IMR-90 (cell line): Measurements from ENCODE around the gene QSOX2. TPM values are rescaled to one million over a fixed set of nuclear protein-coding genes. Genes with fewer than 3 reads are reported as not detected.

Source experiments
- ATAC-seq: fragments of 200-7000 bp; cut with Tn5 transposase; 2 replicates; pipeline ENCODE4 v1.9.1; 2020; ENCODE audit warnings: low read depth, mild to moderate bottlenecking, moderate library complexity
- BruUV-seq: library from RNA; stranded (reverse); fragments of 400-500 nt; replicated peaks from 2 replicates; lab custom pipeline; 2021; lab: Mats Ljungman, UMichigan
- CTCF ChIA-PET: fragments of 300-600 bp; formaldehyde crosslinking; extraction: SDS; loops from one replicate; lab custom pipeline; 2021; ENCODE audit warnings: antibody characterized with exemption; lab: Yijun Ruan, JAX
- POLR2A ChIA-PET: fragments of 300-600 bp; sonication (Branson Sonifier 250); formaldehyde crosslinking; loops from one replicate; lab custom pipeline; 2022; ENCODE audit warnings: antibody characterized with exemption; ENCODE audit not compliant: unreplicated experiment; lab: Charles Lee
- DNase-seq: peaks from one replicate; pipeline ENCODE4 v3.0.0; 2013
- H2AFZ ChIP-seq: replicated peaks from 2 replicates; pipeline ENCODE3; 2013; ENCODE audit warnings: low read length, mild to moderate bottlenecking; ENCODE audit not compliant: poor library complexity
- H2AK5ac ChIP-seq: 2 replicates; pipeline ENCODE4 v1.6.1; 2013; ENCODE audit warnings: low read depth, low read length, inconsistent platforms
- H2AK9ac ChIP-seq: replicated peaks from 2 replicates; pipeline ENCODE3; 2013; ENCODE audit warnings: mild to moderate bottlenecking, low read depth, low read length, moderate library complexity; ENCODE audit not compliant: poor library complexity
- H2BK120ac ChIP-seq: 2 replicates; pipeline ENCODE4 v1.6.1; 2013; ENCODE audit warnings: low read depth, low read length, inconsistent platforms
- H2BK15ac ChIP-seq: 3 replicates; pipeline ENCODE4 v1.6.1; 2013; ENCODE audit warnings: low read depth, low read length, inconsistent platforms
- H2BK20ac ChIP-seq: 2 replicates; pipeline ENCODE4 v1.6.1; 2013; ENCODE audit warnings: low read depth, mild to moderate bottlenecking, inconsistent platforms, low read length, moderate library complexity
- H2BK5ac ChIP-seq: 2 replicates; pipeline ENCODE4 v1.6.1; 2013; ENCODE audit warnings: mild to moderate bottlenecking, low read depth, low read length, inconsistent platforms; ENCODE audit not compliant: poor library complexity, severe bottlenecking
- H3K14ac ChIP-seq: replicated peaks from 2 replicates; pipeline ENCODE4 v1.6.1; 2013; ENCODE audit warnings: low read depth, low read length, inconsistent platforms
- H3K18ac ChIP-seq: 2 replicates; pipeline ENCODE4 v1.6.1; 2013; ENCODE audit warnings: low read depth, low read length, control low read depth
- H3K23ac ChIP-seq: 2 replicates; pipeline ENCODE4 v1.6.1; 2013; ENCODE audit warnings: low read depth, low read length, inconsistent platforms
- H3K27ac ChIP-seq: 2 replicates; pipeline ENCODE4 v1.5.1; 2013; ENCODE audit warnings: mild to moderate bottlenecking, control low read depth, low read length; ENCODE audit not compliant: insufficient read depth
- H3K27me3 ChIP-seq: 2 replicates; pipeline ENCODE4 v1.6.1; 2013; ENCODE audit warnings: low read length; ENCODE audit not compliant: control insufficient read depth, insufficient read depth
- H3K36me3 ChIP-seq: 2 replicates; pipeline ENCODE4 v1.6.1; 2013; ENCODE audit warnings: low read length, mixed read lengths; ENCODE audit not compliant: control insufficient read depth, insufficient read depth
- H3K4ac ChIP-seq: 2 replicates; pipeline ENCODE4 v1.6.1; 2013; ENCODE audit warnings: low read depth, low read length, inconsistent platforms
- H3K4me1 ChIP-seq: 2 replicates; pipeline ENCODE4 v1.6.1; 2013; ENCODE audit warnings: low read length, mixed read lengths; ENCODE audit not compliant: control insufficient read depth, insufficient read depth
- H3K4me2 ChIP-seq: 2 replicates; pipeline ENCODE4 v1.6.1; 2013; ENCODE audit warnings: low read depth, mild to moderate bottlenecking, control low read depth, low read length, moderate library complexity
- H3K4me3 ChIP-seq: 2 replicates; pipeline ENCODE4 v1.5.1; 2013; ENCODE audit warnings: low read depth, mild to moderate bottlenecking, control low read depth, low read length, moderate library complexity; ENCODE audit not compliant: insufficient read depth
- H3K56ac ChIP-seq: 2 replicates; pipeline ENCODE4 v1.6.1; 2013; ENCODE audit warnings: low read length, inconsistent platforms; ENCODE audit not compliant: insufficient read depth; ENCODE audit errors: extremely low read depth
- H3K79me1 ChIP-seq, 2 experiments: 2 replicates each; pipeline ENCODE4 v1.6.1; 2013; ENCODE audit warnings: low read length in 2 of 2, inconsistent platforms in 1 of 2, low read depth in 1 of 2
- H3K9ac ChIP-seq: 2 replicates; pipeline ENCODE4 v1.6.1; 2013; ENCODE audit warnings: low read depth, low read length, control low read depth
- H3K9me1 ChIP-seq: 2 replicates; pipeline ENCODE4 v1.6.1; 2013; ENCODE audit warnings: low read length, inconsistent platforms; ENCODE audit not compliant: insufficient read depth
- H3K9me3 ChIP-seq: 2 replicates; pipeline ENCODE4 v1.6.1; 2013; ENCODE audit warnings: low read length; ENCODE audit not compliant: control insufficient read depth, insufficient read depth
- H4K20me1 ChIP-seq: 2 replicates; pipeline ENCODE4 v1.6.1; 2013; ENCODE audit warnings: low read length, inconsistent platforms; ENCODE audit not compliant: insufficient read depth
- H4K5ac ChIP-seq: 2 replicates; pipeline ENCODE4 v1.6.1; 2013; ENCODE audit warnings: mild to moderate bottlenecking, low read depth, low read length, control low read depth
- H4K8ac ChIP-seq, 2 experiments: 2 replicates each; pipeline ENCODE4 v1.6.1; 2013; ENCODE audit warnings: low read depth in 2 of 2, low read length in 2 of 2, control low read depth in 1 of 2, inconsistent platforms in 1 of 2
- H4K91ac ChIP-seq: 2 replicates; pipeline ENCODE4 v1.6.1; 2013; ENCODE audit warnings: low read depth, low read length, inconsistent platforms; ENCODE audit not compliant: insufficient read depth
- BHLHE40 ChIP-seq: fragments of 150-350 bp; IDR thresholded peaks from 2 replicates; pipeline ENCODE4 v1.6.1; 2016; ENCODE audit warnings: mild to moderate bottlenecking, low read depth, low read length
- CHD1 ChIP-seq: IDR thresholded peaks from 2 replicates; pipeline ENCODE4 v1.6.1; 2012; ENCODE audit warnings: low read depth, low read length, improper control_type of control experiment
- CTCF ChIP-seq: conservative IDR thresholded peaks from 2 replicates; pipeline ENCODE4 v1.5.1; 2012; ENCODE audit warnings: mild to moderate bottlenecking, low read depth, low read length, improper control_type of control experiment
- FOS ChIP-seq: fragments of 150-350 bp; IDR thresholded peaks from 2 replicates; pipeline ENCODE4 v1.6.1; 2016; ENCODE audit warnings: low read depth, low read length
- MAFK ChIP-seq: IDR thresholded peaks from 2 replicates; pipeline ENCODE4 v1.6.1; 2012; ENCODE audit warnings: low read depth, low read length, improper control_type of control experiment
- MAZ ChIP-seq: IDR thresholded peaks from 2 replicates; pipeline ENCODE4 v1.6.1; 2012; ENCODE audit warnings: low read depth, mild to moderate bottlenecking, low read length, improper control_type of control experiment, moderate library complexity, borderline replicate concordance
- MXI1 ChIP-seq: IDR thresholded peaks from 2 replicates; pipeline ENCODE4 v1.6.1; 2012; ENCODE audit warnings: low read depth, mild to moderate bottlenecking, low read length, moderate library complexity, borderline replicate concordance
- NFE2L2 ChIP-seq: fragments of 150-350 bp; IDR thresholded peaks from 2 replicates; pipeline ENCODE4 v1.6.1; 2016; ENCODE audit warnings: low read depth, mild to moderate bottlenecking, low read length
- POLR2A ChIP-seq: IDR thresholded peaks from 2 replicates; pipeline ENCODE4 v1.6.1; 2012; ENCODE audit warnings: mild to moderate bottlenecking, low read depth, low read length
- RAD21 ChIP-seq: IDR thresholded peaks from 2 replicates; pipeline ENCODE4 v1.6.1; 2012; ENCODE audit warnings: low read length, improper control_type of control experiment
- RCOR1 ChIP-seq: IDR thresholded peaks from 2 replicates; pipeline ENCODE4 v1.6.1; 2012; ENCODE audit warnings: mild to moderate bottlenecking, low read length, improper control_type of control experiment; ENCODE audit not compliant: insufficient replicate concordance
- RFX5 ChIP-seq: IDR thresholded peaks from 2 replicates; pipeline ENCODE4 v1.8.0; 2012; ENCODE audit warnings: low read depth, mild to moderate bottlenecking, low read length, moderate library complexity
- SMC3 ChIP-seq: fragments of 150-350 bp; IDR thresholded peaks from 2 replicates; pipeline ENCODE4 v1.6.1; 2016; ENCODE audit warnings: low read depth, mild to moderate bottlenecking, antibody characterized with exemption, low read length, moderate library complexity
- USF2 ChIP-seq: fragments of 150-350 bp; IDR thresholded peaks from 2 replicates; pipeline ENCODE4 v1.6.1; 2017; ENCODE audit warnings: mild to moderate bottlenecking, antibody characterized with exemption, low read length, low read depth
- WGBS, 2 experiments: methylation state at CpG; one replicate each; pipeline versions ENCODE4 v1.1.5 to v1.1.7; 2013; ENCODE audit warnings: missing lambda C conversion rate in 2 of 2; ENCODE audit not compliant: insufficient read length in 1 of 2; ENCODE audit errors: extremely low coverage in 2 of 2; 5-methylcytosine and 5-hydroxymethylcytosine counted together
- dilution Hi-C: fragments of 300-500 bp; cut with HindIII; formaldehyde crosslinking; loops from one replicate; pipeline ENCODE4 v1.14.3; 2018; ENCODE audit warnings: low sequenced_read_pairs; ENCODE audit not compliant: unreplicated experiment
- in situ Hi-C: fragments of 300-500 bp; cut with MboI; formaldehyde crosslinking; loops from 3 replicates; pipeline ENCODE4 v1.14.3; 2019; ENCODE audit warnings: low sequenced_read_pairs, inconsistent platforms, mixed read lengths
- intact Hi-C: fragments of 100-400 bp; cut with micrococcal nuclease; formaldehyde crosslinking; loops from 2 replicates; pipeline ENCODE4 v1.10.0; 2022
- polyA plus RNA-seq, 3 experiments: library from polyadenylated mRNA; depleted of rRNA; stranded (reverse); fragments of >200 nt; gene quantifications; 2 replicates each; pipeline ENCODE4 v1.2.3, GENCODE V29; 2012; ENCODE audit warnings: low replicate concordance in 1 of 3
- total RNA-seq: library from RNA; depleted of rRNA; stranded (reverse); fragments of >200 nt; gene quantifications from 2 replicates; pipeline ENCODE4 v1.2.3, GENCODE V29; 2012

Gene QSOX2
- total and polyA plus RNA-seq, 2 of the 4 experiments (the other 2 are of a cell fraction) = 5.9 to 12.9 TPM

GRCh38 chr9:136285501-136286358, 40.1 kb upstream of the QSOX2 start:
- POLR2A ChIA-PET = no interaction called here
- H3K27ac ChIP-seq = no peak overlapping the region
- H2BK5ac ChIP-seq = no peak overlapping the region
- no peak overlapping the region for H2BK20ac ChIP-seq
- dilution Hi-C loops (no loop called here), intact Hi-C loops (no loop called here), in situ Hi-C loops (no loop called here)
- no TSS peak for BruUV-seq
- H4K8ac ChIP-seq = no peak overlapping the region
- H2AK5ac ChIP-seq = no peak overlapping the region
- H3K23ac ChIP-seq = no peak overlapping the region
- ATAC-seq (no peak), DNase-seq (no peak)
- H3K27me3 ChIP-seq = peaks cover 21% of the 10 kb centered on the region; the same call in 1 of the 2 replicates
- no peak overlapping the region for H3K4me3 ChIP-seq
- H3K9me3 ChIP-seq = no peaks in the 10 kb centered on the region
- no peak overlapping the region for H3K9ac ChIP-seq
- H4K20me1 ChIP-seq = no peaks in the 10 kb centered on the region; the same call in 1 of the 2 replicates
- no peak overlapping the region for H2AK9ac ChIP-seq
- CTCF ChIA-PET = no interaction called here
- no peaks in the 10 kb centered on the region for H3K79me1 ChIP-seq
- H4K91ac ChIP-seq = no peak overlapping the region
- no peak overlapping the region for H3K4ac ChIP-seq
- no peak overlapping the region for H4K5ac ChIP-seq
- H2BK15ac ChIP-seq = no peak overlapping the region
- no peak overlapping the region for H2BK120ac ChIP-seq
- no peak overlapping the region for H3K18ac ChIP-seq
- no peaks in the 10 kb centered on the region for H3K36me3 ChIP-seq
- H3K4me2 ChIP-seq = no peak overlapping the region
- no peak overlapping the region for H3K14ac ChIP-seq
- H2AFZ ChIP-seq = no peak overlapping the region
- 60% methylated on average over 4 of the region's 28 CpGs; no CpG with 5 or more reads in 1 of the 2 experiments for WGBS, 2 experiments
- H3K9me1 ChIP-seq = no peaks in the 10 kb centered on the region
- H3K4me1 ChIP-seq = no peaks in the 10 kb centered on the region
- no peak overlapping the region for H3K56ac ChIP-seq
- TF ChIP-seq FOS (no peak), RAD21 (no peak), CTCF (no peak), MAZ (no peak), USF2 (no peak), POLR2A (no peak), CHD1 (no peak), MXI1 (no peak), SMC3 (no peak), RCOR1 (no peak), RFX5 (no peak), NFE2L2 (no peak), BHLHE40 (no peak), MAFK (no peak)
